OCI-LY7 (cell line): ENCODE data around the gene SUFU. TPM values are rescaled to one million over a fixed set of nuclear protein-coding genes. Genes with fewer than 3 reads are reported as not detected.

ENCODE experiments used
- BruUV-seq: library from RNA; stranded (reverse); fragments of 400-500 nt; replicated peaks from 2 replicates; lab custom pipeline; 2021; lab: Mats Ljungman, UMichigan
- CTCF ChIA-PET: fragments of 300-600 bp; sonication (Branson Sonifier 250); formaldehyde crosslinking; loops from one replicate; lab custom pipeline; 2022; ENCODE audit warnings: antibody characterized with exemption; ENCODE audit not compliant: unreplicated experiment; lab: Charles Lee
- POLR2A ChIA-PET: fragments of 300-600 bp; sonication (Branson Sonifier 250); formaldehyde crosslinking; loops from one replicate; lab custom pipeline; 2022; ENCODE audit warnings: antibody characterized with exemption; lab: Charles Lee
- DNase-seq: peaks from one replicate; pipeline ENCODE4 v3.0.0-alpha.2; 2015; ENCODE audit warnings: low spot score
- H2AFZ ChIP-seq: fragments of 200-600 bp; sonication (generic), shearing (Covaris generic); 2 replicates; pipeline ENCODE4 v1.6.1; 2014; ENCODE audit warnings: mild to moderate bottlenecking, antibody characterized with exemption, low read length, moderate library complexity
- H3K27ac ChIP-seq: fragments of 200-600 bp; sonication (generic); 2 replicates; pipeline ENCODE4 v1.5.1; 2014; ENCODE audit warnings: mixed run types, low read depth, mild to moderate bottlenecking, moderate library complexity, low read length, inconsistent platforms; ENCODE audit not compliant: poor library complexity, severe bottlenecking
- H3K36me3 ChIP-seq: fragments of 200-600 bp; sonication (generic); 2 replicates; pipeline ENCODE4 v1.6.1; 2014; ENCODE audit warnings: mild to moderate bottlenecking, antibody characterized with exemption, low read length, moderate library complexity, mixed read lengths; ENCODE audit not compliant: insufficient read depth
- H3K4me1 ChIP-seq: fragments of 200-600 bp; sonication (generic); 2 replicates; pipeline ENCODE4 v1.5.1; 2014; ENCODE audit warnings: mild to moderate bottlenecking, low read length; ENCODE audit not compliant: insufficient read depth, poor library complexity, severe bottlenecking
- H3K4me2 ChIP-seq: fragments of 200-600 bp; sonication (generic); 2 replicates; pipeline ENCODE4 v1.6.1; 2014; ENCODE audit warnings: mild to moderate bottlenecking, low read length
- H3K4me3 ChIP-seq: fragments of 200-600 bp; sonication (generic); 2 replicates; pipeline ENCODE4 v1.5.1; 2014; ENCODE audit warnings: mild to moderate bottlenecking, low read depth, low read length; ENCODE audit not compliant: poor library complexity, severe bottlenecking
- H3K79me2 ChIP-seq: fragments of 200-600 bp; sonication (generic); 2 replicates; pipeline ENCODE4 v1.6.1; 2016; ENCODE audit warnings: low read depth, mild to moderate bottlenecking, low read length, moderate library complexity, mixed read lengths; ENCODE audit not compliant: insufficient read depth
- H3K9me2 ChIP-seq: fragments of 200-600 bp; sonication (generic); 2 replicates; pipeline ENCODE4 v1.6.1; 2016; ENCODE audit warnings: mild to moderate bottlenecking, low read length, mixed read lengths; ENCODE audit not compliant: insufficient read depth
- H3K9me3 ChIP-seq: fragments of 200-600 bp; sonication (generic); 2 replicates; pipeline ENCODE4 v1.6.1; 2014; ENCODE audit warnings: mild to moderate bottlenecking, mixed run types, low read length, mixed read lengths
- H4K20me1 ChIP-seq: fragments of 200-600 bp; sonication (generic); 2 replicates; pipeline ENCODE4 v1.6.1; 2014; ENCODE audit warnings: mild to moderate bottlenecking, antibody characterized with exemption, low read length, moderate library complexity, mixed read lengths; ENCODE audit not compliant: insufficient read depth
- EZH2phosphoT487 ChIP-seq: fragments of 200-600 bp; sonication (generic); IDR thresholded peaks from 2 replicates; pipeline ENCODE4 v1.6.1; 2018; ENCODE audit warnings: low read depth, borderline replicate concordance, mild to moderate bottlenecking, mixed run types, antibody characterized with exemption, low read length, moderate library complexity, mixed read lengths
- intact Hi-C: fragments of 100-400 bp; cut with micrococcal nuclease; formaldehyde crosslinking; loops from one replicate; pipeline ENCODE4 v1.10.0; 2022; ENCODE audit not compliant: unreplicated experiment
- total RNA-seq, 2 experiments: library from RNA; depleted of rRNA in 1 of 2; stranded (reverse); fragments of >200 nt in 1 of 2; shearing (Covaris generic) in 1 of 2; gene quantifications; 2 replicates each; pipeline ENCODE4 v1.2.3, GENCODE V29; 2014 to 2022
- TF ChIP-seq, protein P1 (sequence below): fragments of 200-600 bp; sonication (generic); conservative IDR thresholded peaks from 2 replicates; pipeline ENCODE4 v1.5.1; 2014; ENCODE audit warnings: mild to moderate bottlenecking, antibody characterized with exemption, low read length, moderate library complexity, mixed read lengths

SUFU gene
- total RNA-seq, 2 experiments from 2014 or later: 4.9 to 10.0 TPM

- Histone ChIP-seq H2AFZ (no peak overlapping the region), H4K20me1 (no peaks in the 10 kb centered on the region), H3K36me3 (peaks cover 9% of the 10 kb centered on the region; the same call in 1 of the 2 replicates), H3K4me1 (peaks cover 22% of the 10 kb centered on the region), H3K9me2 (no peaks in the 10 kb centered on the region), H3K9me3 (no peaks in the 10 kb centered on the region), H3K4me3 (no peak overlapping the region), H3K4me2 (no peak overlapping the region), H3K79me2 (no peaks in the 10 kb centered on the region), H3K27ac (no peak overlapping the region)
- POLR2A ChIA-PET: interaction anchor here (0.6 to 2.5 kb wide), 5 partner anchors 10 to 35 kb away, joined by 3 to 11 read pairs (median 4); no protein-coding TSS in a partner anchor
- TF ChIP-seq, protein P1, sequence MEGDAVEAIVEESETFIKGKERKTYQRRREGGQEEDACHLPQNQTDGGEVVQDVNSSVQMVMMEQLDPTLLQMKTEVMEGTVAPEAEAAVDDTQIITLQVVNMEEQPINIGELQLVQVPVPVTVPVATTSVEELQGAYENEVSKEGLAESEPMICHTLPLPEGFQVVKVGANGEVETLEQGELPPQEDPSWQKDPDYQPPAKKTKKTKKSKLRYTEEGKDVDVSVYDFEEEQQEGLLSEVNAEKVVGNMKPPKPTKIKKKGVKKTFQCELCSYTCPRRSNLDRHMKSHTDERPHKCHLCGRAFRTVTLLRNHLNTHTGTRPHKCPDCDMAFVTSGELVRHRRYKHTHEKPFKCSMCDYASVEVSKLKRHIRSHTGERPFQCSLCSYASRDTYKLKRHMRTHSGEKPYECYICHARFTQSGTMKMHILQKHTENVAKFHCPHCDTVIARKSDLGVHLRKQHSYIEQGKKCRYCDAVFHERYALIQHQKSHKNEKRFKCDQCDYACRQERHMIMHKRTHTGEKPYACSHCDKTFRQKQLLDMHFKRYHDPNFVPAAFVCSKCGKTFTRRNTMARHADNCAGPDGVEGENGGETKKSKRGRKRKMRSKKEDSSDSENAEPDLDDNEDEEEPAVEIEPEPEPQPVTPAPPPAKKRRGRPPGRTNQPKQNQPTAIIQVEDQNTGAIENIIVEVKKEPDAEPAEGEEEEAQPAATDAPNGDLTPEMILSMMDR: no peak
- no peak for TF ChIP-seq EZH2phosphoT487
- BruUV-seq: no TSS peak
- intact Hi-C loops: no loop called here
- DNase-seq: no peak
- CTCF ChIA-PET: no interaction called here
Observed at GRCh38 chr10:102676534-102677315, 173.0 kb downstream of the SUFU start.

DNA sequence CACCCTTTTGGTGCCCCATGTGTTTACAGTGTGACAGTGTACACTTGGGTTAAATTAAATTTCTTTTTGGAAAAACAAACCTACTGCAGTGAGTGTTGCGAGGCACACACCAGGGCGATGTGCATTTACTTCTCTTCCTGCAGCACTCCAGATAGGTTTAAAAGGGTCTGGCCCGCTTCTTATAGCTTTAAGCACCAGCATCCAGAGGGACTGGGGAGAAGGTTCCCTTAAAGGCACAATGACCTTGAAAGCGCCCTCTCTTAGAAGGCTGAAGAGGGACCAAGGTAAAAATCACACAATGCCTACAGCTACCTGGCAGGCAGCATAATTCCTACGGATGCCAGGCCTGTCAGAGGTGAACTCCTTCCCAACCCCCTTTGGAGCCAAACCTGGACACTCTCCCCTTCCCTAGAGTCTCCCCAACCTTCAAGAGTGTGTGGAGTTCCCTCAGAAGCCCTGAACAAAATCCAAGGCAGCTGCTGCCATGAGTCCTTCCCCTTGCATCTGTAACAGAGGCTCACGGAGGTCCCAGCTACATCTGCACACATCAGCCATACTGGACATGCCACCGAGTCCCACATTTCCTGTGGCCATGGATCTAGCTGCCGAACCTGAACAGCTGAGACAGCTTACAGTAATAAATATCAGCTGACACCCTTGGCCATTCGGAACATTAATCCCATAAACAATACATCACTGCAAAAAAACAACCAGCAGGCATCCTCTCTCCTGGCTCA is 173.7 kb downstream of the SUFU start:
- BruUV-seq: no TSS peak
- Histone ChIP-seq H2AFZ (no peak overlapping the region), H3K9me2 (no peaks in the 10 kb centered on the region), H3K79me2 (no peaks in the 10 kb centered on the region), H3K4me2 (no peak overlapping the region), H3K4me1 (peaks cover 22% of the 10 kb centered on the region), H3K27ac (no peak overlapping the region), H3K4me3 (no peak overlapping the region), H3K36me3 (peaks cover 17% of the 10 kb centered on the region; the same call in 1 of the 2 replicates), H4K20me1 (no peaks in the 10 kb centered on the region), H3K9me3 (no peaks in the 10 kb centered on the region)
- no peak for DNase-seq
- CTCF ChIA-PET: interaction anchor here (0.6 kb wide), 1 partner anchor 54 kb away, joined by 8 read pairs; no protein-coding TSS in a partner anchor
- intact Hi-C loops: loop anchor here (2.0 kb wide), 1 partner anchor 37 kb away; the partner anchor contains the start of genes ARL3 and SFXN2
- POLR2A ChIA-PET: interaction anchor here (0.6 to 2.5 kb wide), 5 partner anchors 9 to 38 kb away, joined by 3 to 11 read pairs (median 4); no protein-coding TSS in a partner anchor
- TF ChIP-seq, protein P1: no peak
- no peak for TF ChIP-seq EZH2phosphoT487
